Panc1 (cell line): ENCODE data around the gene CCDC38. TPM values are rescaled to one million over a fixed set of nuclear protein-coding genes. Genes with fewer than 3 reads are reported as not detected.

ENCODE experiments used
- ATAC-seq: fragments of 200-7000 bp; cut with Tn5 transposase; 2 replicates; pipeline ENCODE4 v1.9.1; 2020; ENCODE audit warnings: mild to moderate bottlenecking, moderate library complexity
- BruUV-seq: library from RNA; stranded (reverse); fragments of 400-500 nt; replicated peaks from 2 replicates; lab custom pipeline; 2021; lab: Mats Ljungman, UMichigan
- CTCF ChIA-PET: fragments of 300-600 bp; sonication (Branson Sonifier 250); formaldehyde crosslinking; loops from one replicate; lab custom pipeline; 2022; ENCODE audit warnings: antibody characterized with exemption; lab: Charles Lee
- POLR2A ChIA-PET: fragments of 300-600 bp; sonication (Branson Sonifier 250); formaldehyde crosslinking; loops from one replicate; lab custom pipeline; 2022; ENCODE audit warnings: antibody characterized with exemption; lab: Charles Lee
- DNase-seq: peaks from one replicate; pipeline ENCODE4 v3.0.0-alpha.2; 2010; ENCODE audit warnings: low read depth, low spot score
- H3K27ac ChIP-seq: 2 replicates; pipeline ENCODE4 v1.5.1; 2011; ENCODE audit warnings: mild to moderate bottlenecking, low read length, inconsistent platforms
- H3K27me3 ChIP-seq: fragments of 200-500 bp; sonication (Bioruptor generic); 2 replicates; pipeline ENCODE4 v1.6.0; 2014; ENCODE audit warnings: low read length, inconsistent platforms; ENCODE audit not compliant: control insufficient read depth, insufficient read depth
- H3K36me3 ChIP-seq: fragments of 200-500 bp; sonication (Bioruptor generic); 2 replicates; pipeline ENCODE4 v1.5.1; 2014; ENCODE audit warnings: inconsistent platforms, mild to moderate bottlenecking, low read length, moderate library complexity; ENCODE audit not compliant: control insufficient read depth, insufficient read depth
- H3K4me1 ChIP-seq: 2 replicates; pipeline ENCODE4 v1.5.1; 2011; ENCODE audit warnings: inconsistent platforms, mild to moderate bottlenecking, low read length, moderate library complexity; ENCODE audit not compliant: control insufficient read depth, insufficient read depth
- H3K4me3 ChIP-seq, 2 experiments: 2 replicates each; pipeline ENCODE4 v1.5.1; 2011 to 2012; ENCODE audit warnings: low read depth in 2 of 2, low read length in 2 of 2, mild to moderate bottlenecking in 2 of 2, inconsistent platforms in 1 of 2, moderate library complexity in 1 of 2
- H3K9me3 ChIP-seq: fragments of 200-500 bp; sonication (Bioruptor generic); 2 replicates; pipeline ENCODE4 v1.5.1; 2014; ENCODE audit warnings: low read depth, mild to moderate bottlenecking, inconsistent platforms, low read length, moderate library complexity; ENCODE audit not compliant: control insufficient read depth, insufficient read depth
- POLR2AphosphoS5 ChIP-seq: IDR thresholded peaks from 2 replicates; pipeline ENCODE4 v1.6.1; 2012; ENCODE audit warnings: mild to moderate bottlenecking, low read depth, low read length, moderate library complexity
- SIN3A ChIP-seq: IDR thresholded peaks from 2 replicates; pipeline ENCODE4 v1.6.1; 2012; ENCODE audit warnings: low read depth, mild to moderate bottlenecking, low read length, moderate library complexity, borderline replicate concordance; ENCODE audit not compliant: insufficient read depth
- TCF7L2 ChIP-seq: IDR thresholded peaks from 2 replicates; pipeline ENCODE4 v1.6.1; 2011; ENCODE audit warnings: mild to moderate bottlenecking, low read depth, low read length, inconsistent platforms
- in situ Hi-C: cut with HindIII; loops from 2 replicates; pipeline ENCODE4 v1.10.0; 2016; ENCODE audit warnings: low sequenced_read_pairs, low pct_unique_long_range_greater_than_20kb
- intact Hi-C: fragments of 100-400 bp; cut with micrococcal nuclease; formaldehyde crosslinking; loops from one replicate; pipeline ENCODE4 v1.10.0; 2022; ENCODE audit not compliant: unreplicated experiment
- total RNA-seq: library from RNA; stranded (reverse); gene quantifications from one replicate; pipeline ENCODE4 v1.2.1, GENCODE V29; 2021; ENCODE audit not compliant: unreplicated experiment
- TF ChIP-seq, protein P1 (sequence below): fragments of 450-650 bp; IDR thresholded peaks from 2 replicates; pipeline ENCODE4 v1.5.1; 2017; ENCODE audit warnings: mild to moderate bottlenecking
- TF ChIP-seq, protein P2 (sequence below), 2 experiments: IDR thresholded peaks; 2 replicates each; pipeline ENCODE4 v1.6.1; 2011 to 2012; ENCODE audit warnings: low read depth in 2 of 2, control low read depth in 1 of 2, low read length in 1 of 2, mild to moderate bottlenecking in 1 of 2, moderate library complexity in 1 of 2; ENCODE audit not compliant: insufficient read depth in 1 of 2

The CCDC38 gene
- total RNA-seq, 1 experiment from 2014 or later = not detected

DNA sequence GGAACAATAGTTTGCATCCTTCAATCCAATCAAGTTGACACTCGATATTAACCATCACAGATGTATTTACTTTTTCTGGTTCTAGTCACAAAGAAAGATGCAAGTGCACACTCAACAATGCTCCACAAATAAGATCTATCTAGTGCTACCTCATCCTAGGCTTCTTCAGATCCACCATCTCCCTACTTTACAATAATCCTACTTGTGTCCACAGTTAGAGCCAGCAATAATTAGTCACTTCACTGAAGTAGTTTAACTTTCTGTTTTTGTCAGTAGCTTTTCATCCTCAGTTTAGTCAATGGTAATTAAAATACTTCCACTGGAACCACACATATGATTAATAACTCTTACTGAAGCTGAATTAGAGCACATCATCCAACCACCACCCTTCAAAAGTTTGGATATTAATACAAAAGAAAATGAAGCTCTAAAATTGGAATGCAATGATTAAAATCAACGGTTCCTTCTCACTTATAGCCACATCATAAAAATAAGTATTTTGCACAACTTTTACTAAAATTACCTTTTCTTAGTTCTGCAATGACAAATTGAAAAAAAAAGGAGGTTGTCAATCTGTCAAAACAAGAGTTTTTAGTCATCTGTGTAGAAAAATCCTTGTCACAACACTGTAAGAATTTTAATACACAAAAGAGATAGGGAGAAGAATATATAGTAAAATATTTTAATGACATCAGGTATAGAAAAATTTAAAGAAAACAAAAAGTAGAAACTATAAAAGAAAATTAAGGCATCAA lies 111.9 kb downstream of the CCDC38 start:
- CTCF ChIA-PET = no interaction called here
- ATAC-seq = no peak

DNA sequence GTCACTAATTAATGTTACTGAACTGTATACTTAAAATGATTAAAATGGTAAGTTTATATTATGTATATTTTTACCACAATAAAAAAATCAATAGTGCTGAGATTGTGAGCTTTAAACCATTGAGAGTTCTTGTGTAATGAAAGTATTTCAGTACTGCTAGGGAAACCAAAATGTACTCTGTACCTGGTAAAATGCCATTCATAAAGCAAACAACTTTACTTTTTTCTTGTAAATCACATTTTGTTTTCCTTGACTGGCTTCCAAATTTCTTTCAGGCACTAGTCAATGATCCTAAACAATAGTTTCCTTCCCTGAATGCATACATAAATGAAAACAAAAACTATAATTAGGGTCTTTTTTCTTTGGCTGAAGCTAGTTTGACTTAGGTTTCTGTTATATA lies 113.0 kb downstream of the CCDC38 start:
- DNase-seq (no peak), ATAC-seq (no peak)
- BruUV-seq = no TSS peak
- Histone ChIP-seq H3K4me1 (peaks cover 3% of the 10 kb centered on the region; the same call in 1 of the 2 replicates), H3K36me3 (no peaks in the 10 kb centered on the region), H3K27me3 (peaks cover 11% of the 10 kb centered on the region), H3K27ac (no peak overlapping the region), H3K9me3 (no peaks in the 10 kb centered on the region), H3K4me3 (no peak overlapping the region)
- intact Hi-C loops (no loop called here), in situ Hi-C loops (no loop called here)
- TF ChIP-seq TCF7L2 (no peak), SIN3A (no peak), POLR2AphosphoS5 (no peak)
- TF ChIP-seq, protein P1, sequence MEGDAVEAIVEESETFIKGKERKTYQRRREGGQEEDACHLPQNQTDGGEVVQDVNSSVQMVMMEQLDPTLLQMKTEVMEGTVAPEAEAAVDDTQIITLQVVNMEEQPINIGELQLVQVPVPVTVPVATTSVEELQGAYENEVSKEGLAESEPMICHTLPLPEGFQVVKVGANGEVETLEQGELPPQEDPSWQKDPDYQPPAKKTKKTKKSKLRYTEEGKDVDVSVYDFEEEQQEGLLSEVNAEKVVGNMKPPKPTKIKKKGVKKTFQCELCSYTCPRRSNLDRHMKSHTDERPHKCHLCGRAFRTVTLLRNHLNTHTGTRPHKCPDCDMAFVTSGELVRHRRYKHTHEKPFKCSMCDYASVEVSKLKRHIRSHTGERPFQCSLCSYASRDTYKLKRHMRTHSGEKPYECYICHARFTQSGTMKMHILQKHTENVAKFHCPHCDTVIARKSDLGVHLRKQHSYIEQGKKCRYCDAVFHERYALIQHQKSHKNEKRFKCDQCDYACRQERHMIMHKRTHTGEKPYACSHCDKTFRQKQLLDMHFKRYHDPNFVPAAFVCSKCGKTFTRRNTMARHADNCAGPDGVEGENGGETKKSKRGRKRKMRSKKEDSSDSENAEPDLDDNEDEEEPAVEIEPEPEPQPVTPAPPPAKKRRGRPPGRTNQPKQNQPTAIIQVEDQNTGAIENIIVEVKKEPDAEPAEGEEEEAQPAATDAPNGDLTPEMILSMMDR = no peak
- TF ChIP-seq, protein P2, sequence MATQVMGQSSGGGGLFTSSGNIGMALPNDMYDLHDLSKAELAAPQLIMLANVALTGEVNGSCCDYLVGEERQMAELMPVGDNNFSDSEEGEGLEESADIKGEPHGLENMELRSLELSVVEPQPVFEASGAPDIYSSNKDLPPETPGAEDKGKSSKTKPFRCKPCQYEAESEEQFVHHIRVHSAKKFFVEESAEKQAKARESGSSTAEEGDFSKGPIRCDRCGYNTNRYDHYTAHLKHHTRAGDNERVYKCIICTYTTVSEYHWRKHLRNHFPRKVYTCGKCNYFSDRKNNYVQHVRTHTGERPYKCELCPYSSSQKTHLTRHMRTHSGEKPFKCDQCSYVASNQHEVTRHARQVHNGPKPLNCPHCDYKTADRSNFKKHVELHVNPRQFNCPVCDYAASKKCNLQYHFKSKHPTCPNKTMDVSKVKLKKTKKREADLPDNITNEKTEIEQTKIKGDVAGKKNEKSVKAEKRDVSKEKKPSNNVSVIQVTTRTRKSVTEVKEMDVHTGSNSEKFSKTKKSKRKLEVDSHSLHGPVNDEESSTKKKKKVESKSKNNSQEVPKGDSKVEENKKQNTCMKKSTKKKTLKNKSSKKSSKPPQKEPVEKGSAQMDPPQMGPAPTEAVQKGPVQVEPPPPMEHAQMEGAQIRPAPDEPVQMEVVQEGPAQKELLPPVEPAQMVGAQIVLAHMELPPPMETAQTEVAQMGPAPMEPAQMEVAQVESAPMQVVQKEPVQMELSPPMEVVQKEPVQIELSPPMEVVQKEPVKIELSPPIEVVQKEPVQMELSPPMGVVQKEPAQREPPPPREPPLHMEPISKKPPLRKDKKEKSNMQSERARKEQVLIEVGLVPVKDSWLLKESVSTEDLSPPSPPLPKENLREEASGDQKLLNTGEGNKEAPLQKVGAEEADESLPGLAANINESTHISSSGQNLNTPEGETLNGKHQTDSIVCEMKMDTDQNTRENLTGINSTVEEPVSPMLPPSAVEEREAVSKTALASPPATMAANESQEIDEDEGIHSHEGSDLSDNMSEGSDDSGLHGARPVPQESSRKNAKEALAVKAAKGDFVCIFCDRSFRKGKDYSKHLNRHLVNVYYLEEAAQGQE (IDR thresholded peaks at IDR 0.05; ENCODE audit: insufficient read depth in 1 of 2, low read depth in 2 of 2, low read length in 1 of 2) = no peak
- CTCF ChIA-PET = no interaction called here
- POLR2A ChIA-PET = no interaction called here

More for the DNA sequence above, 111.9 kb downstream of the CCDC38 start:
- peaks cover 11% of the 10 kb centered on the region for H3K27me3 ChIP-seq
- no TSS peak for BruUV-seq
- H3K4me3 ChIP-seq = no peak overlapping the region
- in situ Hi-C loops = no loop called here
- no peaks in the 10 kb centered on the region for H3K9me3 ChIP-seq
- POLR2A ChIA-PET = no interaction called here
- intact Hi-C loops = no loop called here
- H3K27ac ChIP-seq = no peak overlapping the region
- TF ChIP-seq, protein P1 = no peak
- no peak for TF ChIP-seq SIN3A
- no peak for TF ChIP-seq TCF7L2
- TF ChIP-seq POLR2AphosphoS5 = no peak
- TF ChIP-seq, protein P2 (IDR thresholded peaks at IDR 0.05; ENCODE audit: insufficient read depth in 1 of 2, low read depth in 2 of 2, low read length in 1 of 2) = no peak
- peaks cover 3% of the 10 kb centered on the region; the same call in 1 of the 2 replicates for H3K4me1 ChIP-seq
- no peaks in the 10 kb centered on the region for H3K36me3 ChIP-seq
- no peak for DNase-seq
